ENCODE measurements around the gene NT5DC3.

NT5DC3 gene

GRCh38 chr12:103748875-103749274 is 92.2 kb downstream of the NT5DC3 start:
- TF ChIP-seq EZH2 (IDR thresholded peaks at IDR 0.05; ENCODE audit: borderline replicate concordance, low read length) = no peak
- TF ChIP-seq, protein P1, sequence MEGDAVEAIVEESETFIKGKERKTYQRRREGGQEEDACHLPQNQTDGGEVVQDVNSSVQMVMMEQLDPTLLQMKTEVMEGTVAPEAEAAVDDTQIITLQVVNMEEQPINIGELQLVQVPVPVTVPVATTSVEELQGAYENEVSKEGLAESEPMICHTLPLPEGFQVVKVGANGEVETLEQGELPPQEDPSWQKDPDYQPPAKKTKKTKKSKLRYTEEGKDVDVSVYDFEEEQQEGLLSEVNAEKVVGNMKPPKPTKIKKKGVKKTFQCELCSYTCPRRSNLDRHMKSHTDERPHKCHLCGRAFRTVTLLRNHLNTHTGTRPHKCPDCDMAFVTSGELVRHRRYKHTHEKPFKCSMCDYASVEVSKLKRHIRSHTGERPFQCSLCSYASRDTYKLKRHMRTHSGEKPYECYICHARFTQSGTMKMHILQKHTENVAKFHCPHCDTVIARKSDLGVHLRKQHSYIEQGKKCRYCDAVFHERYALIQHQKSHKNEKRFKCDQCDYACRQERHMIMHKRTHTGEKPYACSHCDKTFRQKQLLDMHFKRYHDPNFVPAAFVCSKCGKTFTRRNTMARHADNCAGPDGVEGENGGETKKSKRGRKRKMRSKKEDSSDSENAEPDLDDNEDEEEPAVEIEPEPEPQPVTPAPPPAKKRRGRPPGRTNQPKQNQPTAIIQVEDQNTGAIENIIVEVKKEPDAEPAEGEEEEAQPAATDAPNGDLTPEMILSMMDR (IDR thresholded peaks at IDR 0.05; ENCODE audit: low read length) = no peak
- H3K9me3 ChIP-seq (ENCODE audit: low read length) = no peaks in the 10 kb centered on the region
- no peak overlapping the region for H3K9ac ChIP-seq (ENCODE audit: low read length)
- no peaks in the 10 kb centered on the region for H3K9me2 ChIP-seq (ENCODE audit: low read depth, low read length)
- no peak overlapping the region for H3K4me3 ChIP-seq (ENCODE audit: low read depth, low read length, poor library complexity, severe bottlenecking)
- no peak overlapping the region for H3K4me2 ChIP-seq (ENCODE audit: low read length)
- H3K27ac ChIP-seq (ENCODE audit: low read depth, low read length, poor library complexity, severe bottlenecking) = no peak overlapping the region
- no peaks in the 10 kb centered on the region for H4K20me1 ChIP-seq (ENCODE audit: insufficient read depth, low read length)
- H3K36me3 ChIP-seq (ENCODE audit: insufficient read depth, low read length) = no peaks in the 10 kb centered on the region
- H3K79me2 ChIP-seq (ENCODE audit: insufficient read depth, low read length) = no peaks in the 10 kb centered on the region
- no peaks in the 10 kb centered on the region for H3F3A ChIP-seq (ENCODE audit: insufficient read depth, low read length)
- H3K4me1 ChIP-seq (ENCODE audit: insufficient read depth, low read length, severe bottlenecking) = no peaks in the 10 kb centered on the region
- no peak overlapping the region for H2AFZ ChIP-seq (ENCODE audit: low read length)
- no peaks in the 10 kb centered on the region for H3K27me3 ChIP-seq (ENCODE audit: insufficient read depth, low read length)

- no peaks in the 10 kb centered on the region for H3F3A ChIP-seq (ENCODE audit: insufficient read depth, low read length)
- H3K27ac ChIP-seq (ENCODE audit: low read depth, low read length, poor library complexity, severe bottlenecking) = no peak overlapping the region
- TF ChIP-seq, protein P1 (IDR thresholded peaks at IDR 0.05; ENCODE audit: low read length) = no peak
- no peak for TF ChIP-seq EZH2 (IDR thresholded peaks at IDR 0.05; ENCODE audit: borderline replicate concordance, low read length)
- no peaks in the 10 kb centered on the region for H3K4me1 ChIP-seq (ENCODE audit: insufficient read depth, low read length, severe bottlenecking)
- no peak overlapping the region for H3K9ac ChIP-seq (ENCODE audit: low read length)
- H3K4me3 ChIP-seq (ENCODE audit: low read depth, low read length, poor library complexity, severe bottlenecking) = no peak overlapping the region
- H3K9me2 ChIP-seq (ENCODE audit: low read depth, low read length) = no peaks in the 10 kb centered on the region
- H3K4me2 ChIP-seq (ENCODE audit: low read length) = no peak overlapping the region
- no peak overlapping the region for H2AFZ ChIP-seq (ENCODE audit: low read length)
- H3K79me2 ChIP-seq (ENCODE audit: insufficient read depth, low read length) = no peaks in the 10 kb centered on the region
- no peaks in the 10 kb centered on the region for H4K20me1 ChIP-seq (ENCODE audit: insufficient read depth, low read length)
- no peaks in the 10 kb centered on the region for H3K9me3 ChIP-seq (ENCODE audit: low read length)
- H3K36me3 ChIP-seq (ENCODE audit: insufficient read depth, low read length) = no peaks in the 10 kb centered on the region
- no peaks in the 10 kb centered on the region for H3K27me3 ChIP-seq (ENCODE audit: insufficient read depth, low read length)
Observed at GRCh38 chr12:103748002-103748401, 93.0 kb downstream of the NT5DC3 start.

- no peaks in the 10 kb centered on the region for H3K79me2 ChIP-seq (ENCODE audit: insufficient read depth, low read length)
- H3K9me3 ChIP-seq (ENCODE audit: low read length) = no peaks in the 10 kb centered on the region
- H3K4me2 ChIP-seq (ENCODE audit: low read length) = no peak overlapping the region
- H3K4me1 ChIP-seq (ENCODE audit: insufficient read depth, low read length, severe bottlenecking) = no peaks in the 10 kb centered on the region
- H2AFZ ChIP-seq (ENCODE audit: low read length) = no peak overlapping the region
- H3K27ac ChIP-seq (ENCODE audit: low read depth, low read length, poor library complexity, severe bottlenecking) = no peak overlapping the region
- H3K9ac ChIP-seq (ENCODE audit: low read length) = no peak overlapping the region
- no peak overlapping the region for H3K4me3 ChIP-seq (ENCODE audit: low read depth, low read length, poor library complexity, severe bottlenecking)
- no peaks in the 10 kb centered on the region for H3K27me3 ChIP-seq (ENCODE audit: insufficient read depth, low read length)
- TF ChIP-seq, protein P1 (IDR thresholded peaks at IDR 0.05; ENCODE audit: low read length) = no peak
- no peak for TF ChIP-seq EZH2 (IDR thresholded peaks at IDR 0.05; ENCODE audit: borderline replicate concordance, low read length)
- H3K36me3 ChIP-seq (ENCODE audit: insufficient read depth, low read length) = no peaks in the 10 kb centered on the region
- no peaks in the 10 kb centered on the region for H3K9me2 ChIP-seq (ENCODE audit: low read depth, low read length)
- no peaks in the 10 kb centered on the region for H4K20me1 ChIP-seq (ENCODE audit: insufficient read depth, low read length)
- no peaks in the 10 kb centered on the region for H3F3A ChIP-seq (ENCODE audit: insufficient read depth, low read length)
Observed at GRCh38 chr12:103745962-103746361, 95.1 kb downstream of the NT5DC3 start.

All from OCI-LY1 (cell line).